AG08396 (cell line): Measurements from ENCODE around the gene TWNK.
"Not testable (repeated sequence)": the region's sequence is repeated elsewhere in the genome, so short reads cannot be mapped to it uniquely, and the experiment has no call there.

Experiments
- DNase-seq: peaks from one replicate; pipeline ENCODE4 v3.0.0; 2012; ENCODE audit warnings: low spot score, mixed read lengths

Gene TWNK

GRCh38 chr10:100972904-100973535 lies 14.3 kb upstream of the TWNK start:
- DNase-seq: peak; percentile 1

GRCh38 chr10:100975397-100975796 lies 11.9 kb upstream of the TWNK start:
- DNase-seq: not testable (repeated sequence)

- DNase-seq: no peak
Observed at GRCh38 chr10:100976906-100977305, 10.4 kb upstream of the TWNK start.

GRCh38 chr10:100977436-100977835 lies 9.9 kb upstream of the TWNK start:
- DNase-seq: no peak

GRCh38 chr10:100978121-100978900 lies 9.0 kb upstream of the TWNK start:
- DNase-seq: no peak

GRCh38 chr10:100978901-100979195 lies 8.5 kb upstream of the TWNK start:
- DNase-seq: no peak

- DNase-seq: no peak
Observed at GRCh38 chr10:100979791-100980272, 7.5 kb upstream of the TWNK start.

GRCh38 chr10:100980311-100980710 lies 7.0 kb upstream of the TWNK start:
- no peak for DNase-seq

GRCh38 chr10:100980711-100981110 lies 6.6 kb upstream of the TWNK start:
- no peak for DNase-seq

GRCh38 chr10:100981178-100981772 lies 6.1 kb upstream of the TWNK start:
- DNase-seq: no peak

GRCh38 chr10:100982916-100983830 lies 4.2 kb upstream of the TWNK start:
- DNase-seq: no peak

- DNase-seq: no peak
Observed at GRCh38 chr10:100983868-100984671, 3.3 kb upstream of the TWNK start.

- DNase-seq: no peak
Observed at GRCh38 chr10:100984672-100985177, 2.6 kb upstream of the TWNK start.

- DNase-seq: no peak
Observed at GRCh38 chr10:100985336-100985735, 2.0 kb upstream of the TWNK start.

GRCh38 chr10:100986623-100986951 lies 756 bp upstream of the TWNK start:
- no peak for DNase-seq

- DNase-seq: no peak
Observed at GRCh38 chr10:100987685-100988049, 324 bp downstream of the TWNK start.

- DNase-seq: no peak
Observed at GRCh38 chr10:100988166-100988565, 823 bp downstream of the TWNK start.

GRCh38 chr10:100989088-100989487 lies 1.7 kb downstream of the TWNK start:
- no peak for DNase-seq

- peak; percentile 62 for DNase-seq
Observed at GRCh38 chr10:100993986-100994708, 6.8 kb downstream of the TWNK start.

- no peak for DNase-seq
Observed at GRCh38 chr10:100995181-100995580, 7.8 kb downstream of the TWNK start.
